GM06990 (cell line): Measurements from ENCODE around the gene INPP5A.
A peak's percentile ranks its signal among the peaks of the same experiment; 100 is the strongest.

ENCODE experiments used
- DNase-seq: peaks from one replicate; pipeline ENCODE4 v3.0.0-alpha.2; 2011; ENCODE audit not compliant: insufficient read length; ENCODE audit errors: extremely low read depth
- H3K27me3 ChIP-seq: replicated peaks from 2 replicates; pipeline ENCODE4 v1.6.0; 2011; ENCODE audit warnings: low read length; ENCODE audit not compliant: control insufficient read depth, insufficient read depth
- H3K36me3 ChIP-seq: 2 replicates; pipeline ENCODE4 v1.5.1; 2011; ENCODE audit warnings: low read length; ENCODE audit not compliant: control insufficient read depth, insufficient read depth
- H3K4me3 ChIP-seq: replicated peaks from 2 replicates; pipeline ENCODE4 v1.5.1; 2011; ENCODE audit warnings: low read depth, mild to moderate bottlenecking, control low read depth, low read length
- TF ChIP-seq, protein P1 (sequence below): IDR thresholded peaks from 2 replicates; pipeline ENCODE4 v1.5.1; 2011; ENCODE audit warnings: low read length, control low read depth, mild to moderate bottlenecking, inconsistent platforms; ENCODE audit not compliant: insufficient read depth, poor library complexity, severe bottlenecking

The INPP5A gene

DNA sequence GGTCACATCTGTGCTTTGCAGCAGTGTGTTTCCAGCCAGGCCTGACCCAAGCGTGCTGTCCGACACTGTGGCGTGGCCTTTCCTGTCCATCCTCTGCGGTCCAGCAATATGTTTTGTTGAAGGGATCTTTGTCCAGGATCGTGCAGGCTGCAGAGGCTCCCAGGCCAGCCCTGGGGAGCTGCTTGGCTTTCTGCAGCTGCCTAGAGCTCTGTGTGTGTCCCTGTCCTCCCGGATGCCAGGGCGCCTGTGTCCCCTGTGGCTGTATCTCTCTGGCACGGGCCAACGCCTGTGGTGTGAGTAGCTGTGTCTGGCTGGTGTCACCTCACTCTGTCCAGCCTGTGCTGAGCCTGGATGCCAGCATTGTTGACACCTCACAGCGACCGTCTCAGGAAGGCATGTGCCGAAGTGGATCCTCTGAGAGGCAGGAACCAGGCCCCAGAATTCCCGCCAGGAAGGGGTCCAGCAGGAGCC is 94.5 kb downstream of the INPP5A start:
- no peak for DNase-seq
- Histone ChIP-seq H3K36me3 (no peaks in the 10 kb centered on the region), H3K4me3 (no peak overlapping the region), H3K27me3 (no peaks in the 10 kb centered on the region; the same call in 1 of the 2 replicates)
- TF ChIP-seq, protein P1, sequence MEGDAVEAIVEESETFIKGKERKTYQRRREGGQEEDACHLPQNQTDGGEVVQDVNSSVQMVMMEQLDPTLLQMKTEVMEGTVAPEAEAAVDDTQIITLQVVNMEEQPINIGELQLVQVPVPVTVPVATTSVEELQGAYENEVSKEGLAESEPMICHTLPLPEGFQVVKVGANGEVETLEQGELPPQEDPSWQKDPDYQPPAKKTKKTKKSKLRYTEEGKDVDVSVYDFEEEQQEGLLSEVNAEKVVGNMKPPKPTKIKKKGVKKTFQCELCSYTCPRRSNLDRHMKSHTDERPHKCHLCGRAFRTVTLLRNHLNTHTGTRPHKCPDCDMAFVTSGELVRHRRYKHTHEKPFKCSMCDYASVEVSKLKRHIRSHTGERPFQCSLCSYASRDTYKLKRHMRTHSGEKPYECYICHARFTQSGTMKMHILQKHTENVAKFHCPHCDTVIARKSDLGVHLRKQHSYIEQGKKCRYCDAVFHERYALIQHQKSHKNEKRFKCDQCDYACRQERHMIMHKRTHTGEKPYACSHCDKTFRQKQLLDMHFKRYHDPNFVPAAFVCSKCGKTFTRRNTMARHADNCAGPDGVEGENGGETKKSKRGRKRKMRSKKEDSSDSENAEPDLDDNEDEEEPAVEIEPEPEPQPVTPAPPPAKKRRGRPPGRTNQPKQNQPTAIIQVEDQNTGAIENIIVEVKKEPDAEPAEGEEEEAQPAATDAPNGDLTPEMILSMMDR, result no peak

DNA sequence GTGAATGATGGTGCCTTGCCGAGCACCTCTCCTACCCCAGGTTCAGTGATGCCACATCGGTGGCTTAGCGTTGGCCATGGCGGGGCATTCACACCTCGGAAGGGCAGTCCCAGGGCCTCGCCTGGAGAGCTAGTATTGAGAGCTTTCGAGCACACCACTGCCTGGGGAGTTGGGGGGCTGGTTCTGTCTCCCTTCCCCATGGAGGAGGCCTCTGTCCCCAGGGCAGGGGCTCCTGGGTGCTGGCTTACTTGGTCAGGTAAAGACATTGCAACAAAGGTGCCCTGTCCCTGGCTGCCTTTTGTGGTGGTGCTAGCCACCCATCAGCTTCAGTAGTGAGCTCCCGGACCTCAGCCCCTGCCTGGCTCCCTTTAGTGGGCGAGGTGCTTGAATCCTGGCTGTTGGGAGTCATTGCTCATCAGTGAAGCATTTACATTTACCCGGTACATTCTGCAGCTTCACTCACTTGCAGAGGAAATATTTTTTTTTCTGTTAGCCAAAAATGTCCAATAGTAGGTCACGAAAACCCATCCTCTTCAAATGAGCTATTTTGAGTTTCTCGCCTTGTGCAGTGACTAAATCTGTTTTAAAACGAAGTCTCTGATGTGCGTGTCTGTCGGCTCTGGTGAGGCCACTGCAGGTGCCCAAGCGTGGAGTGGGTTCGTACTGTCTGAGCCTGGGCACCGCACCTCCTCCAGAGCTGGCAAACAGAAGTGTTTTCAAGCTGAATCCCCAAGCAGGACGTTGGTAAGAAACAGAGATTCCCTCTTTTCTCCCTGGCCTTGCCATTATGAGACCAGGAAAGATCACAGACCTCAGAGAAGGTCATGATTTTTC is 95.5 kb downstream of the INPP5A start:
- Histone ChIP-seq H3K36me3 (no peaks in the 10 kb centered on the region), H3K4me3 (no peak overlapping the region), H3K27me3 (no peaks in the 10 kb centered on the region; the same call in 1 of the 2 replicates)
- TF ChIP-seq, protein P1, result no peak
- no peak for DNase-seq

DNA sequence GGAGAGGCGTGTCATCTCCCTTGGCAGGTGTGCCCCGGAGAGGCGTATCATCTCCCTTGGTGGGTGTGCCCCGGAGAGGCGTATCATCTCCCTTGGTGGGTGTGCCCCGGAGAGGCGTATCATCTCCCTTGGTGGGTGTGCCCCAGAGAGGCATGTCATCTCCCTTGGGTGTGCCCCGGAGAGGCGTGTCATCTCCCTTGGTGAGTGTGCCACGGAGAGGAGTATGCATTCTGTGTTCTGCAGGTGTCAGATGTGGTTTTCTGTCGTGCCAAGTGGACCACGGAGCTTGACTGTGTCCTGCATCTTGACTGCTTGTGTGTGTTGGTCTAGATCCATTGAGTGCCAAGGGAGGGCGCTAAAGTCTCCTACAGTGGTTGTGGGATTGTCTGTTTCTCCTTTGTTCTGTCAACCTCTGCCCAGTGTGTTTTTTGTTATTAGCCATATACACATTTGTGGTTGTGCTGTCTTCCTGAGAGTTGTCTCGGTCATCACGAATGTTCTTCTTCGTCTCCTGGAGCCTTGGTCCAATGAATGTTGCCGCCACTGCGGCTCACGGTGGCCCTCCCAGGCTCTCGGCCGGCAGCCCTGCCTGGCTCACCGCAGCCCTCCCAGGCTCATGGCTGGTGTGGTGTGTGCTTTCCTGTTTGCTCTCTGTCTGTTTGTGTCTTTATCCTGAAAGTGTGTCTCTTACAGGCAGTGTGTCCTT is 96.8 kb downstream of the INPP5A start:
- Histone ChIP-seq H3K27me3 (no peaks in the 10 kb centered on the region; the same call in 1 of the 2 replicates), H3K4me3 (no peak overlapping the region), H3K36me3 (no peaks in the 10 kb centered on the region)
- TF ChIP-seq, protein P1, result peak; percentile 26
- DNase-seq, result no peak

DNA sequence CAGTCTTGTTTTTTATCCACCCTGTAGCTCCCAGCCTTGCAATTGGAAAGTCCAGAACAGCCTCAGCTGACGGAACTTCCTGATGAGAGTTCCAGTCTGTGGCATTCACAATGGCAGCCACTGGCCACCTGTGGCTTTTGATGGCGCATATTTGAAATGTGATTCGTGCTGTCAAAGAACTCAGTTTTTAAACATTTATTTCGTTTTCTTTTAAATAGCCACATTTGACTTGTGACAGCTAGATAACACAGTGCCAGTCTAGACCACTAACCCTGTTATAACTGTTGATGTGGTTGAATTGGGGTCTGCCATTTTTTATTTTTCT is 97.3 kb downstream of the INPP5A start:
- Histone ChIP-seq H3K36me3 (no peaks in the 10 kb centered on the region), H3K4me3 (no peak overlapping the region), H3K27me3 (no peaks in the 10 kb centered on the region; the same call in 1 of the 2 replicates)
- TF ChIP-seq, protein P1, result no peak
- no peak for DNase-seq

DNA sequence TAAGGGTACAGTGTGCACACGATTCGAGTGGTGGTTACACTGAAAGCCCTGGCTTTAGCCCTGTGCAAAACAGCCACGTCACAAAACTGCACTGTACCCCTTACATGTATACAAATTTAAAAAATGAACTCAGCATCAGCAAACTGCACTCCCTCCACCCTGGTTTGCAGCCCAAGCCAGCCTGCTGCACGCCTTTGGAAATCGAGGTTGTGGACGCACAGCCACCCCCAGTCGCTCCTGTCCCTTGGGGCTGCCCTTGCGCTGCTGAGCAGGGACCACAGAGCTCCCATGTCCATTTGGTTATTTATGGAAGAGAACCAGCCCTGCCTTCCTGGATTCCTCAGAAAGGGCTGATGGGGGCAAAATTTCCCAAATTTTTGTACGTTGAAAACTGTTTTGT is 98.8 kb downstream of the INPP5A start:
- no peaks in the 10 kb centered on the region for H3K36me3 ChIP-seq
- no peak for DNase-seq
- TF ChIP-seq, protein P1, result no peak
- no peaks in the 10 kb centered on the region; the same call in 1 of the 2 replicates for H3K27me3 ChIP-seq
- H3K4me3 ChIP-seq, result no peak overlapping the region
